SU-DHL-6 (cell line): Measurements from ENCODE around the gene RHAG.

ENCODE experiments used
- EZH2phosphoT487 ChIP-seq: fragments of 200-600 bp; sonication (generic), shearing (Covaris generic); conservative IDR thresholded peaks from 2 replicates; pipeline ENCODE4 v1.6.1; 2018; ENCODE audit warnings: mild to moderate bottlenecking, antibody characterized with exemption, low read length, moderate library complexity, mixed read lengths
- TF ChIP-seq, protein P1 (sequence below): fragments of 200-600 bp; sonication (generic); IDR thresholded peaks from one replicate; pipeline ENCODE4 v1.5.1; 2017; ENCODE audit warnings: antibody characterized with exemption, mild to moderate bottlenecking, low read length, moderate library complexity; ENCODE audit not compliant: insufficient read depth, poor library complexity, severe bottlenecking

GRCh38 chr6:49651239-49651638, 14.6 kb upstream of the RHAG start:
- TF ChIP-seq, protein P1, sequence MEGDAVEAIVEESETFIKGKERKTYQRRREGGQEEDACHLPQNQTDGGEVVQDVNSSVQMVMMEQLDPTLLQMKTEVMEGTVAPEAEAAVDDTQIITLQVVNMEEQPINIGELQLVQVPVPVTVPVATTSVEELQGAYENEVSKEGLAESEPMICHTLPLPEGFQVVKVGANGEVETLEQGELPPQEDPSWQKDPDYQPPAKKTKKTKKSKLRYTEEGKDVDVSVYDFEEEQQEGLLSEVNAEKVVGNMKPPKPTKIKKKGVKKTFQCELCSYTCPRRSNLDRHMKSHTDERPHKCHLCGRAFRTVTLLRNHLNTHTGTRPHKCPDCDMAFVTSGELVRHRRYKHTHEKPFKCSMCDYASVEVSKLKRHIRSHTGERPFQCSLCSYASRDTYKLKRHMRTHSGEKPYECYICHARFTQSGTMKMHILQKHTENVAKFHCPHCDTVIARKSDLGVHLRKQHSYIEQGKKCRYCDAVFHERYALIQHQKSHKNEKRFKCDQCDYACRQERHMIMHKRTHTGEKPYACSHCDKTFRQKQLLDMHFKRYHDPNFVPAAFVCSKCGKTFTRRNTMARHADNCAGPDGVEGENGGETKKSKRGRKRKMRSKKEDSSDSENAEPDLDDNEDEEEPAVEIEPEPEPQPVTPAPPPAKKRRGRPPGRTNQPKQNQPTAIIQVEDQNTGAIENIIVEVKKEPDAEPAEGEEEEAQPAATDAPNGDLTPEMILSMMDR, result no peak
- no peak for TF ChIP-seq EZH2phosphoT487
